NCI-H128 (cell line): Measurements from ENCODE around the gene KRTAP20-1.

Experiments used
- DNase-seq: peaks from one replicate; lab custom pipeline; 2025; ENCODE audit not compliant: unreplicated experiment; lab: John Stamatoyannopoulos, UW

Gene KRTAP20-1

GRCh38 chr21:30616125-30616524 lies at the start of gene KRTAP20-1:
Gene KRTAP20-1, plus strand, starts transcription at chr21:30616425. Its CDS starts 30 bp downstream, at chr21:30616455.
- no peak for DNase-seq

GRCh38 chr21:30567617-30568016 lies 48.6 kb upstream of the KRTAP20-1 start:
- DNase-seq = no peak

- no peak for DNase-seq
Observed at GRCh38 chr21:30577766-30578165, 38.5 kb upstream of the KRTAP20-1 start.

- DNase-seq = no peak
Observed at GRCh38 chr21:30579346-30579745, 36.9 kb upstream of the KRTAP20-1 start.

GRCh38 chr21:30580132-30580531 lies 36.1 kb upstream of the KRTAP20-1 start:
- no peak for DNase-seq

GRCh38 chr21:30582870-30583269 lies 33.4 kb upstream of the KRTAP20-1 start:
- DNase-seq = no peak

GRCh38 chr21:30590297-30590696 lies 25.9 kb upstream of the KRTAP20-1 start, which contains the start of gene KRTAP22-2:
Gene KRTAP22-2, minus strand, starts transcription at chr21:30590397.
- DNase-seq = no peak

GRCh38 chr21:30592140-30592539 lies 24.1 kb upstream of the KRTAP20-1 start, which contains the start of gene KRTAP6-3:
Gene KRTAP6-3, plus strand, starts transcription at chr21:30592440. Its CDS starts 6 bp downstream, at chr21:30592446.
- no peak for DNase-seq

GRCh38 chr21:30598802-30599201 lies 17.4 kb upstream of the KRTAP20-1 start, which contains the start of gene KRTAP6-2:
Gene KRTAP6-2, minus strand, starts transcription at chr21:30598902. Its CDS starts 28 bp downstream, at chr21:30598874.
- no peak for DNase-seq

- DNase-seq = no peak
Observed at GRCh38 chr21:30600787-30601186, 15.4 kb upstream of the KRTAP20-1 start, which contains the start of gene KRTAP22-1. Gene KRTAP22-1, plus strand, starts transcription at chr21:30601087.

GRCh38 chr21:30605968-30606367 lies 10.3 kb upstream of the KRTAP20-1 start:
- no peak for DNase-seq

- DNase-seq = no peak
Observed at GRCh38 chr21:30612132-30612531, 4.1 kb upstream of the KRTAP20-1 start.

- no peak for DNase-seq
Observed at GRCh38 chr21:30613836-30614235, 2.4 kb upstream of the KRTAP20-1 start, which contains the start of gene KRTAP6-1. Gene KRTAP6-1, minus strand, starts transcription at chr21:30613930. Its CDS starts 26 bp downstream, at chr21:30613904.

GRCh38 chr21:30615199-30615598 lies 1.0 kb upstream of the KRTAP20-1 start:
- DNase-seq = no peak

- DNase-seq = no peak
Observed at GRCh38 chr21:30620080-30620479, 3.9 kb downstream of the KRTAP20-1 start.

GRCh38 chr21:30620522-30620921 lies 4.3 kb downstream of the KRTAP20-1 start, which contains the start of gene KRTAP20-4:
Gene KRTAP20-4, plus strand, starts transcription at chr21:30620627.
- DNase-seq = no peak

GRCh38 chr21:30623362-30623761 lies 7.1 kb downstream of the KRTAP20-1 start:
- no peak for DNase-seq

- DNase-seq = no peak
Observed at GRCh38 chr21:30625449-30626165, 9.4 kb downstream of the KRTAP20-1 start.

- no peak for DNase-seq
Observed at GRCh38 chr21:30628109-30628508, 11.9 kb downstream of the KRTAP20-1 start.

GRCh38 chr21:30629200-30629599 lies 13.0 kb downstream of the KRTAP20-1 start:
- DNase-seq = no peak

GRCh38 chr21:30634906-30635305 lies 18.7 kb downstream of the KRTAP20-1 start, which contains the start of gene KRTAP20-2:
Gene KRTAP20-2, plus strand, starts transcription at chr21:30635206. Its CDS starts 58 bp downstream, at chr21:30635264.
- DNase-seq = no peak

GRCh38 chr21:30638686-30639085 lies 22.5 kb downstream of the KRTAP20-1 start:
- no peak for DNase-seq
